ENCODE measurements around the gene CACNA1D.

Gene CACNA1D

DNA sequence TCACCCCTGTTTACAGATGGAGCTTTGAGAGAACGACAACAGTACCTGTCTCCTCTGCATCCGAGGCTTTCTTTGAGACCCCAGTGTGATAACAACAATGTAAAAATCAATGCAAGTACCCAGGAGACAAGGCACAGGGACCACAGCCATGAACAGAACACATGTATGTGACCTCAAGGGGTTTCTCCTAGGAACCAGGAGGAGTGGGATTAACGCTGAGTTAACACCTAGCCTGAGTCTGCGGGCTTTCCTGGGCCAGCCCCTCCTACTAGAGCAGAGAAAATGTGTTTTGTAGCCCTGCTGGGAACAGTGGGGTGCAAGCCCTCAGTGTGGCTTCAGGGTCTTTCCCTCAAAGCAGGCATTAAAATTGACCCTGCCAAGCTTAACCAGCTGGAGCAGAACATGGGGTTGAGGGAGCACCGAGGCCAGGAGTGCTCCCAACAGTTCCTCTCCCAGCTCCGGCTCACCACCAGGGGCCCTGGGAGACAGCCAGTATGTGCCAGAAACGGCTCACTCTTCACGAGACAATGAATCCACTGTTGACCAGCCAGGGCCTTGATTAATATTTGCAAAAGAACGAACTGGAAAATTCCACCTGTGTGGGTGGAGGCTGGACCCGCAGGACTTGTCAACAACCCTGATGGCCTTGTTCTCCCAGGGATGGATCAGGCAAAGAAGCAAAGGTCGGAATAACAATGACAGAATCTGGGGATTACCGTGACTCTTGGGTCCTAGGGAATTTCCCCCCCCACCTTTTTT lies 348.2 kb downstream of the CACNA1D start:
- no peak for DNase-seq (ENCODE audit: low read depth in 1 of 2, low spot score in 1 of 2)

DNA sequence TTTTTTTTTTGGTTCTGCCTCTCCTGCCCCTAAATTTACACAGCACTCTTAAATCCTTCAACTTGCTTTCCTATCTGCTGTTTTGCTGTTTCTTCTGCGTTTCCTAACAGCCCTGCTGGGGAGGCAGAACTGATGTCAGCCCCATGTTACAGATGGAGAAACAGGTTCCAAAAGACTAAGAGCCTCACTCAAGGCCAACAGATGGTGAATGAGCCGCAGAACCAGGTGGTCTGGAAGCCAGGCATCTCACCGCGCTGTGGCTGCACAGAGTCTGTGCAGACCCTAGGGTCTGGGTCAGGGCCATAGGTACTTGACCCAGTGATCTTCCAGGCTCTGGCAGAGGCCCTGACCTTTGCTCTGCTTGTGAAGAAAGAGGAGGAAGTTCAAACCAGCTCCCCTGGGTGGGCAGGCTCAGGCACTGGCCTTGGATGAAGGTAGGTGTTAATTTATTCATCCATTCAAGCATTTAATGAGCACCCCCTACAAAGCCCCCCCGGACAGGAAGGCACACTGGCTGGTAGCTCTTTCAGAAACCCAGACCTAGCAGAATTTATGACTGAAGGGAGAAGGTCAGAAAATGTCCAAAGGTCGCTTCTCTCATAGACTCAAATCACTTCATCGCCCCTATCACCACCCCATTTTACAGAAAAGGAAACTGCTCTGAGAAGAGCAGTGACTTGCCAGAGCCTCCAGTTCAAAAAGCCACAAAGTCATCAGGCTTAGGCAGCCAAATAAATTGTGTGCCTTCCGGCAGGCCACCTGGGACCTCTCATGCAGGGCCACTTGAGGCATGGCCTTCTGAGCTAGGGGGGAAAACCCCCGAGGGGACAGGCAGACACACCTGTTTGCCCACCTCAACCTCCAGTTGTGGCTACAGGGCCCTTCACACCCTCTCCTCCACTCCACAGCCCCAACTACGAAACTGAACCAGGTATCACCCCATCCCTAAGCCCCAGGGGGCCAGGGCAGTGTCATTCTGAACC lies 349.1 kb downstream of the CACNA1D start:
- no peak for DNase-seq (ENCODE audit: low read depth in 1 of 2, low spot score in 1 of 2)

DNA sequence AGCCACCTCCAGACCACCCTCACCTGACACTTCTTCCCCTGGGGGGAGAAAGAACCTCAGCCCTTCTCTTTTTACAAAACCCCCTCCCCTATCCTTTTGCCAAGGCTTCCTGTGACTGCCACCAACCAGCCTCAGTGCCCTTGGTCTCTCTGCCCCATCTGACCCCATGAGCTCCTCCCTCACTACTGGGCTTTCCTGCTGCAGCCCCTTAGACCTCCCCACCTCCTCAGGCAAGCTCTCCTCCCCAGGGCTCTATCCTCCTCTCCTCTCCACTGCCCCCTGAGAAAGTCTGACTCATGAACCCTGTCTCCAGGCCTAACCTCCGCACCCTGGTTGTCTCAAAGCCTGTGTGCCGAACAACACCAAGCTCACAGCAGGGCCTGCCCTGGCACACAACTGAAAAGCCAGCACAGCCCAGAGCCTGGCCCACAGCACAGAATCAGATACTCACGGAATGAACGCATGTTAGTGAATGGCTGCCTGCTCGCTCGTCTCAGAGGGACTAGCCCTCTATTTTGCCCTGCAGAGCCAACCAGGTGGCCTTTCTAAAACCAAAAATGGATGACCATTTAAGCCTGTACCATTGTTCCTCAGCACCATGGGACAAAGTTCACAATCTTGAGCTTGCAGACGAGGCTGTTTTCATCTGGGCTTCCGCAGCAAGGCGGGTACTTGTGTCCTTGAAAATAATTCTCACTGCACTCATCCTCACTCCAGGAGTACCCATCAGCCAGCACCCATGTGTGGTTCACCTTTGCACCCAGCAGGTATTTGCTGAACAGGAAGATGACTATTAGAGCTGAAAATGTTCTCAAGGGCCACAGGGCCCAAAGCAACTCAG lies 350.1 kb downstream of the CACNA1D start:
- no peak for DNase-seq (ENCODE audit: low read depth in 1 of 2, low spot score in 1 of 2)

DNA sequence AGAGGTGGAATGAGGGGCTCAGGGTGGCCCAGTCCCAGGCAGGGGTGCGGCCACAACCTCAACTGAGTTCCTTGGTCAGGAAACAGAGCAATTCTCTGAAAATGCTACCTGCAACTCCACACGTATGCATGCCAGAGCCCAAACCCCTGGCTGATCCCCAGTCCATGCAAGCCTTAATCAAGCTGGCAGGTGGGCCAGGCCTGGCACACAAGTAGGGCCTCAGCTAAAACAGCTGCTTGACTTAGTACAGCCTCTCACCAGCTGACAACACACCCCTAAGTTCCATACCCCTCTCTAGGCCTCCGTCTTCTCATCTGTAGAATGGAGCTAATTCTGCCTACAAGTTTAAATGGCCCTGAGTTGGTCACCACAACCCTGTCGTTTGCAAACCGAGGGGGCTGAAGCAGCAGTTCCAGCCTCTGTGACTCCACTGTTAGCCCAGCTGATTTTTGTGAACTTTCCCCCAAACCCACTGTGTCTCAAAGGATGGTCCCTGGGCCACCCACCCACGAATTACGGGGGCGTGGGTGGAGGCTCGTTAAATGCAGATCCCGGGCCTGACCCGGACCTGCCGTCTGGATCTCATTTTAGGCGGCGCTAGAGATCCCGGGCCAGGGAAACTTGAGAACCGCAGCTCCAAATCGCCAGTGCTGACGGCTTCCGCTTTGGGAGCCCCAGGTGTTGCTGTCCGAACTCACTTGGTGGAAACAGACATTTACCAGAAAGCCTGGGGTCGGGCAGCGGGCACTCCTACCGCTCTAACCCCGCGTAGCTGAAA lies 350.9 kb downstream of the CACNA1D start:
- no peak for DNase-seq (ENCODE audit: low read depth in 1 of 2, low spot score in 1 of 2)

DNA sequence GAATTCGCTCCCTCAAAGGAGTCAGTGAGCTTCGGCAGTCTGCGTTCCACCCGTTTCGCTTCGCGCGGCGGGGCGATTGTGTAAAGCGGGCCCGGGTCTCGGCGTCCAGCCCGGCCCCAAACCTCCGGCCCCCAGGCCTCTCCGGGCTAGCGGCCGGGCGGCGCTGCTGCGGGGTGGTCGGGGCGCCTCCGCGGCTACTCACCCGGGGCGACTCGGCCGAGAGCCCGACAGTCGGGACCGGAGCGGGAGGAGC lies 351.4 kb downstream of the CACNA1D start:
- no peak for DNase-seq (ENCODE audit: low read depth in 1 of 2, low spot score in 1 of 2)

DNA sequence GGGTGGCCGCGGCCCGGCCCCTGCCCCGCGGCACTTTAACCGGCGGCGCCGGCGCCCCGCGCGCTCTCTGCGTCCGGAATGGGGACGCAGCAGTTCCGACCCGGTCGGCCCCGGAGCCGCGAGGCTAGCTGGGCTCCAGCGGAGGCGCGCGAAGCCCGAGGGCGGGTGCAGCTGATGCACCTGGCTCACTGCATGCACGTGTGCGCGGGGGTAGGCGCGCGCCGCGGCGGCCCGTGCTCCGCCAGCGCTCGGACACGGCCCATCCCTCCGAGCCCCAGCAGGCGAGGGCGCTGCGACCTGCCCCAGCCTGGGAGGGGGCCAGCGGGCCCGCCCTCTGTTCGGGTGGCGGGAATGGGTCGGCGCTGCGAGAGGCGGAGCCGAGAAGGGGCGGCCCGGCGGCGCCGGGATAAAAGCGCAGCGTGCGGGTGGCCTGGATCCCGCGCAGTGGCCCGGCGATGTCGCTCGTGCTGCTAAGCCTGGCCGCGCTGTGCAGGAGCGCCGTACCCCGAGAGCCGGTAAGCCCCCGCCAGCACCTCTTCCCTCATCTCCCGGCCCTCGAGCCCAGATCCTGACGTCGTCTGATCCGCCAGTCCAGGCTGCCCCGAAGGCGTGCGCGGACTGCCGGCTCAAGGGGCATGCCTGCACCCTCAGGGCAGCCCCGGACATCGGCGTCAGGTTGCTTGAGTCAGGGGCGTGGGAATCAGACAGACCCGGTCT lies 351.9 kb downstream of the CACNA1D start, which contains the start of the genes CHDH and IL17RB:
TSS of gene CHDH (minus strand) at position 286 of the 717 bp plus-strand sequence. CDS start 22,411 bp downstream, outside the sequence.
TSS of gene IL17RB (plus strand) at position 435 of the 717 bp plus-strand sequence. CDS start at position 456, 21 bp downstream.
- DNase-seq (ENCODE audit: low read depth in 1 of 2, low spot score in 1 of 2) = no peak

DNA sequence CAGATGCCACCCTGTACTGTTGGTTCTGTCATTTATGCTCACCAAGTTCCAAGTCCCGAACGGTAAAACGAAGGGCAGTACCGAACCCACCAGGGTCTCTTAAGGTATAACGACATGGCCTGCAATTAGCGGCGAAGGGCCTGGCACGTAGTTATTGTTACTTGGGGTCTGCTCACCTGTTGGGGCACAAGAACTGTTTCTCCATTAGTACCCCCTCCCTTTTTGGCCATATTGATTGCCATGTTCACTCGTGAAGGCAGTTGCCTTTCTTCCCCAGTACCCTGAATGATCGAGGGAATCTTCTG lies 352.4 kb downstream of the CACNA1D start:
- no peak for DNase-seq (ENCODE audit: low read depth in 1 of 2, low spot score in 1 of 2)

DNA sequence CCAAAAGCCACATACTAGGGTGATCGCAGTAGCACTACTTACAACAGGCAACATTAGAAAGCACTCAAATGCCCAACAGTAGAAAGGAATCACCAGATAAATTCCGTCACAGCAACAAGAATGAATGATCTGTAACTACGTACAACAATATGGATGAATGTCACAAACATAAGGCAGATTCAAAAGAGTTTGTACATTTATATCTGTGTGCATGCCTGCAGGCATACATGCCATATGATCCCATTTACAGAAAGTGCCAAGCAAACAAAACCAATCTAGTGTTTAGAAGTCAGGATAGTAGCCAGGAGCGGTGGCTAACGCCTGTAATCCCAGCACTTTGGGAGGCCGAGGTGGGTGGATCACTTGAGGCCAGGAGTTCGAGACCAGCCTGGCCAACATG lies 355.5 kb downstream of the CACNA1D start:
- no peak for DNase-seq (ENCODE audit: low read depth in 1 of 2, low spot score in 1 of 2)

DNA sequence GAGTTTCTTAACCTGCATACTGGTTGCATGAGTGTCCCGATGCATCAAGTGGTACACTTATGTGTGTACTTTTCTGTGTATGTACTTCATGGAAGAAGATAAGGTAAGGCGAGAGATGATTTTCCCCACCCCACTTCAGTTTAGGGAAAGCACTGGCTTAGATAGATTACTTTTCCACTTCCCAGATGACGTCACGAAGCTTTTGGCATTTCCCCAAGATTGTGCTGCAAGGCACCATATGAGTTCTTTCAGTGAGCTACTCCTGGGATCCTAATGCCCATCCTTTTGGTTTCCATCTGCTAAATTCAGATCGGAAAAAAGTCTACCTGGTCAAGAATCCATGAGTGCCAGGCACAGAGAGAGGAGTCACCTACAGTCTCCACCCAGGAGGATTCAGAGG lies 356.5 kb downstream of the CACNA1D start:
- no peak for DNase-seq (ENCODE audit: low read depth in 1 of 2, low spot score in 1 of 2)

DNA sequence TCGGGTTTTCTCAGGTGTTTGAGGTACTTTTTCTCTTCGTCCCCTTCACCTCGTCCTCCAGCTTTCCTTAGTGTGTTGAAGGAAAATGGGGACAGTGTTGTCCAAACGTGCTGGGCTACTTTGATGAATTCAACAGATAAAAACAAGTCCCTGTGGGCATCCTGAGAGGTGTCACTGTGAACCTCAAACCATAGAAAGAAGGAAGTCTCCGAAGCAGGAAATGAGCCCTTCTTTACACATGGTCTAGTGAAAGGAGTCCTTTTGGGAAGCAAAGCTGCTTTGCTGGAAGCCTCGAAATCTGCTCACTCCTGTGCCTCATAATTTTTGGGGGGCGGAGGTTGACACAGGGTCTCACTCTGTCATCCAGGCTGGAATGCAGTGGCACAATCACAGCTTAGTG lies 362.6 kb downstream of the CACNA1D start:
- no peak for DNase-seq (ENCODE audit: low read depth in 1 of 2, low spot score in 1 of 2)

DNA sequence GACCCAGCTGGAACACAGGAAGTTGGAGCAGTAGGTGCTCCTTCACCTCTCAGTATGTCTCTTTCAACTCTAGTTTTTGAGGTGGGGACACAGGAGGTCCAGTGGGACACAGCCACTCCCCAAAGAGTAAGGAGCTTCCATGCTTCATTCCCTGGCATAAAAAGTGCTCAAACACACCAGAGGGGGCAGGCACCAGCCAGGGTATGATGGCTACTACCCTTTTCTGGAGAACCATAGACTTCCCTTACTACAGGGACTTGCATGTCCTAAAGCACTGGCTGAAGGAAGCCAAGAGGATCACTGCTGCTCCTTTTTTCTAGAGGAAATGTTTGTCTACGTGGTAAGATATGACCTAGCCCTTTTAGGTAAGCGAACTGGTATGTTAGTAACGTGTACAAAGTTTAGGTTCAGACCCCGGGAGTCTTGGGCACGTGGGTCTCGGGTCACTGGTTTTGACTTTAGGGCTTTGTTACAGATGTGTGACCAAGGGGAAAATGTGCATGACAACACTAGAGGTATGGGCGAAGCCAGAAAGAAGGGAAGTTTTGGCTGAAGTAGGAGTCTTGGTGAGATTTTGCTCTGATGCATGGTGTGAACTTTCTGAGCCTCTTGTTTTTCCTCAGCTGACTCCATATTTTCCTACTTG lies 363.8 kb downstream of the CACNA1D start:
- DNase-seq (ENCODE audit: low read depth in 1 of 2, low spot score in 1 of 2) = no peak

DNA sequence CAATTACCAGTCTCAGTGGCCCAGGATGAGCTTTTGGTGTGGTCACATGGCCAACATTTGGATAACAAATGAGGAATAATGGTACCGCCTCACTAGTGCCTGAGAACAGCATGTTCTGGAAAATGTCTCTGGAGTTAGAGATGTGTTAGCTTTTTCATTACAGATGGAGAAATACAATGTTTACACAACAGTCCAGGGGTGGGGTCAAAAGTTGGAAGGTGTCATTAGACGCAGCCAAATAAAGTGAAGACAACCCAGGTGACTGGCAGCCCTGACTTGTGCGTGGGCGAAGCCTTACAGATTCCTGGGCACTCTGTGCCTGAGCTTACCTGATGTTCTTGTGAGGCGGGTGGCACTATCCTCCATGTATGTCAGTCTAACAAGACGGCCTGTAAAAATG lies 364.8 kb downstream of the CACNA1D start:
- DNase-seq (ENCODE audit: low read depth in 1 of 2, low spot score in 1 of 2) = no peak

DNA sequence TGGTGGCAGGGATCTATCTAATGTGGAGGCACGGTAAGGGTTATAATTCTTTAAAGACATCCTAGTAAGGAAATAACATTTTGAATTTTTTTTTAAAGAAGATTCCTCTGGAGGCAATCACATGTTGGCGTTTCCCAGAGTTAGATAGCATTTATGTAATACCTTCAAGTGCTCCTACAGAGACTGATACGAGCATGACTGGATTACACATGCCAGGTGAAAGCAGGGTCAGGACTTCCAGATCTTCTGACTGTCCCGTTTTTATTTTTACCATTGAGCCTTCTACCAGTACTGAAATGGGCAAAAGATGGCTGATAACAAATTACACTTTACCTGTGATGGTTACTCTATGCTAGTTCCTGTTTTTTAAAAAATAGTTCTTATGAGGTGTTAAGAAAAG lies 365.8 kb downstream of the CACNA1D start:
- no peak for DNase-seq (ENCODE audit: low read depth in 1 of 2, low spot score in 1 of 2)

DNA sequence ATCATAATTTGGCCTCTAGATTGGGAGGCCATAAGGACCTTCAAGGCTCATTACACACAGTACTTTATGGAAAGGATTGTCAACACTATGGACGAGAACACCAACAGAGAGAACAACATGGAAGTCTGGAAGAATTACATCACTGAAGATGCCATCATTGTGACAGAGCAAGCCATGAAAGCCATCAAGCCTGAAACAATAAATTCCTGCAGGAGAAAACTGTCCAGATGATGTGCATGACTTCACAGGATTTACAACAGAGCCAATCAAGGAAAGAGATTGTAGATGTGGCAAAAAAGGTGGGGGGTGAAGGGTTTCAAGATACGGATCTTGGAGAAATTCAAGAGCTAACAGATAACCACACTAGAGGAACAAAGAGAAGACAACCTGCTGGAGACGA lies 367.8 kb downstream of the CACNA1D start:
- no peak for DNase-seq (ENCODE audit: low read depth in 1 of 2, low spot score in 1 of 2)

DNA sequence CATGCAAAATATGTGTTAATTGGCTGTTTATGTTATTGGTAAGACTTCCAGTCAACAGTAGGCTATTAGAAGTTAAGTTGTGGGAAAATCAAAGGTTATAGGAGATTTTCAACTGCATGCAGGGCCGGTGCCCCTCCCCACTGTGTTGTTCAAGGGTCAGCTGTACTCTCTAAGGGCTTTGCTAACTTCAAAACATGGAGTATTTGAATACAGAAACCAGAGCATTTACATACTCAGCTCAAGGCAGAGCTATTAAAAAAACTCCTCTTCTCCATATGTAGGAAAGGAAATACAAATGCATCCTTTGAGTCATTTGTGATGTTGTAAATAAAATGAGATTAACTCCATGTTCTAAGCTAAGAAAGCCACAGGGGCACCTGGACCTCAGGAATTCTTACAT lies 368.7 kb downstream of the CACNA1D start:
- no peak for DNase-seq (ENCODE audit: low read depth in 1 of 2, low spot score in 1 of 2)
